NCI-H510A treated with DMSO at 0.1 percent for 48 hours (cell line): ENCODE data around the gene HIGD2A.
"Not testable (repeated sequence)": the region's sequence is repeated elsewhere in the genome, so short reads cannot be mapped to it uniquely, and the experiment has no call there.

ENCODE experiments used
- DNase-seq: peaks from one replicate; lab custom pipeline; 2025; lab: John Stamatoyannopoulos, UW

Gene HIGD2A

GRCh38 chr5:176394881-176395675, 6.5 kb downstream of the HIGD2A start:
- no peak for DNase-seq

- peak; percentile 3 for DNase-seq
These were observed 7.8 kb downstream of the HIGD2A start for GRCh38 chr5:176396330-176396729.

GRCh38 chr5:176397736-176398420, 9.3 kb downstream of the HIGD2A start:
- no peak for DNase-seq

DNA sequence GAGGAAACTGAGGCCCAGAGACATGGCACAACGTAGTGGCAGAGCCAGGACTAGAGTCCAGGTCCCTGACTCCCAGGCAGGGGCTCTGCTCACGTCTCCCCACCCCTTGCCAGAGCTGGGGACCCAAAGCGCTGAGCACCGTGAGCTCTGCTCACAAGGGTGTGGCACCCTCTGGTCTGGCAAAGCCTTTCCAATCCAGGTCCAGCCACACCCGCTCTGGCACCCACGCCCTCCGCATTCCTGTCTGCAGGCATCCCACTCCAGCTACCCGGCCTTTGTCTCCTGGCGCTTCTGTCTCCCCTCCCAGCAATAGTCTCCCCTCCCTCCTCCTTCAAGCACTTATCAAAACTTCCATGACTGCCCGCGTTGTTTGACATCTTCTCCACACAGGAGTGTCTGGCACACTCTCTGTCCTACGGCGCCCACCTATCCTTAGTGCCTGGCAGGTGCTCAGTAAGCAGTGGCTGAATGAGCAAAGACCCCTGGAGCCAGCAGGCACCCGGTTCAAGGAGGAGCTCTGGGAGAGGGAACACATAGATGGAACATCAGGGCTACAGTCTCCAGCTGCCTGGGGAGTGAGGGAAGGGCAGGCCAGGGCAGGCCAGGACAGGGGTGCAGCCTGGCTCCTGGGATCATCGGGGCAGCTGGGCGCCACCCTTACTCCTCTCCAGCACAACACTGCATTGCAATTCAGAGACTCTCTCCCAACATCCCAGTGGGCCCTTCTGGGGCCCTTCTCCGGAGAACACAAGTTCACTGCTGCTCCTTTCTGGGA, 12.0 kb downstream of the HIGD2A start:
- DNase-seq = no peak

GRCh38 chr5:176401281-176402205, 13.0 kb downstream of the HIGD2A start:
- DNase-seq = no peak

- no peak for DNase-seq
These were observed 17.3 kb downstream of the HIGD2A start for GRCh38 chr5:176405656-176406435.

DNA sequence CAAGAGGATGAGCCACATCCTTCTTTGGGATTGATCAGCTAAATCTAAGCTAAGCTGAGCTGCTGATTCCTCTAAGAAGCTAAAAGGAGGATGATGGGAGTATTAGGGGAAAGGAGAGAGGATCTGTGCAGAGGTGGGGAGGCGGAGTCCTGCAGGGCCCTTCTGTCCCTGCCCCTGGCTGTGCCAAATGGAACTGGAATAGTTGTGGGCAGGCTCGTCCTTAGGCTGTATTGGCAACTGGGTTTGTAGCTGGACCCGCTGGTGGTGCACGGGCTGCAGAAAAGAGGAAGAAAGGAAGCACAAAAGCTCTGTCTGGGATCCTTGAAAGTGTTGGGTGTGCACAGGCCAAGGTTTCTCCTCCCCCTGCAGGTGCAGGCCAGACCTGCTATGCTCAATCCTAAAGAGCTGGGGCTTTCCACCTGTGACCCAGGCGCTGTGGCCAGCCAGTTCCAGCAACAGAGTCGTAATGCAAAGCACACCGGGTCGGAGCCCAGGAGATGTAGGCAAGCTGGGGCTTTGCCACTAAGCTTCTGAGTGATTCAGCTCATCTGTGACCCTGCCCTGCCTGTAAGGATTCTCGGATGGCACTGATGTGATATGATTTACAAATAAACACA, 18.0 kb downstream of the HIGD2A start:
- no peak for DNase-seq

- DNase-seq = no peak
These were observed 19.1 kb downstream of the HIGD2A start for GRCh38 chr5:176407456-176408251.

GRCh38 chr5:176408252-176408573, 19.7 kb downstream of the HIGD2A start:
- not testable (repeated sequence) for DNase-seq

- no peak for DNase-seq
These were observed 20.0 kb downstream of the HIGD2A start for GRCh38 chr5:176408590-176408989.

DNA sequence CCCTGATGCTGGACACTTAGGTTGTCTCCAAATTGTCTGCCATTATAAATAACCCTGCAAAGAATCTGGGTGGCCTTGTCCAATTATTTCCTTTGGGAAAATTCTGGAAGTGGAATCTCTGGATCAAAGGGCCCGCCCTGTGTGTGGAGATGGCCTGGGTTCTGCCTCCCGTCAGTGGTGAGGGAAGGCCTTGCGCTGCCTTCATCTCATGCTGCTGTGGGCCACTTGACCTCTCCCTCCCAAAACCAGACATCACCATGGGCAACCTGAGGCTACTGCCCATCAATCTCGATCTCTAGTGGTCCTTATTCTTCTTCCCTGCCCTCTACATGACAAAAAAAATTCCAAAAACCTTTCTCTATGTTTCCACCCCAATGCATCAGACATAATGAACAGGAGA, 21.2 kb downstream of the HIGD2A start:
- no peak for DNase-seq

- no peak for DNase-seq
These were observed 22.1 kb downstream of the HIGD2A start for GRCh38 chr5:176410486-176411180.

- no peak for DNase-seq
These were observed 24.1 kb downstream of the HIGD2A start for GRCh38 chr5:176412517-176413254.

DNA sequence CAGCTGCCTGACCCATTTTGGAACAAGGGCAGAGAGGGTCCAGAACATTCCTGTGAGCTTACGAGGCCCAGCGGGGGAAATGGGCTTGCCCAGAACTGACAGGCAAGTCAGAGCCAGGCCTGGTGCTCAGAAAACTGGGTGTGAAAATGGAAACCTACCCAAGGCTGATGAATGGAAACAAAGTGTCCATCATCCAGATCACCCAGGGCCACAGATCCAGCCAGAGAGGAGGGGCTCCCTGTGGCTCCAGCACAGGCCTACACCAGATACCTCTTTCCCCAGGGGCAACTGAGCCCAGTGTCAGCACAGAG, 24.7 kb downstream of the HIGD2A start:
- DNase-seq = no peak

- DNase-seq = no peak
These were observed 25.2 kb downstream of the HIGD2A start for GRCh38 chr5:176413709-176414191.

- no peak for DNase-seq
These were observed 26.2 kb downstream of the HIGD2A start for GRCh38 chr5:176414704-176415103.

GRCh38 chr5:176415240-176415951, 26.8 kb downstream of the HIGD2A start:
- DNase-seq = no peak
